HG03439 (cell line): Measurements from ENCODE around the gene OOSP3.

ENCODE experiments used
- ATAC-seq: cut with Tn5 transposase; IDR thresholded peaks from one replicate; pipeline ENCODE4 v1.9.1; 2021; ENCODE audit warnings: mild to moderate bottlenecking, moderate library complexity; ENCODE audit not compliant: unreplicated experiment

The OOSP3 gene

DNA sequence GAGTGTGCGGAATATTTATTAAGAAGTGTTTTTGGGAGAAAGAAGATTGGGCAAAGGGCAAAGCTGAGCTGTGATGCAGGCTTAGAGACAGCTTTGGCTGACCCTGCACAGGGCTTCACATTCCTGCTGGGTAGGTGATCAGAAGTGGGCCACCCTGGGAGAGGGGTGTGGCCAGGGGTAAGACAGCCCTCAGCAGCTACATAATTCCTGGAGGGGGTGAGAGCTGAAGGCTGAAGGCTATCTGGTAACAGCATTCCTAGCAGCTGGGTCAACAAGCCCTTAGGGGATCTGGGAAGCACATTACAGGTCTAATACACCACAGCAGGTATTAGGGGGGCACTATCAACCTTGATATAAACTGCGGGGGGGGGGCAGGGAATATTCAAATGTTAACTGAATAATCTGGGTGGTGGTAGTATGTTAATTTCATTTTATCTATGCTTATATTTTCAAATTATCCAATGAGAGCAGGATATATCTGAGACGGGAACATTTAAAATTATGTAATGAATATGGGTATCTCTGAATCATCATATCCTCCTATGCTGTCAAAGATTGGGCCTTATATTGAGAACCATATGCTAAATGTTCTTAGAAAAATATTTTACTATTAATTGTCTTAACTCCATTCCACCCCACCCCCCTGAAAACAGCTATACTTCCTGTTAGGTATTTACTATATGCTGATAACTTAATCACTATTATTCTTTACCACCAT is 65.6 kb downstream of the OOSP3 start:
- ATAC-seq = no peak

DNA sequence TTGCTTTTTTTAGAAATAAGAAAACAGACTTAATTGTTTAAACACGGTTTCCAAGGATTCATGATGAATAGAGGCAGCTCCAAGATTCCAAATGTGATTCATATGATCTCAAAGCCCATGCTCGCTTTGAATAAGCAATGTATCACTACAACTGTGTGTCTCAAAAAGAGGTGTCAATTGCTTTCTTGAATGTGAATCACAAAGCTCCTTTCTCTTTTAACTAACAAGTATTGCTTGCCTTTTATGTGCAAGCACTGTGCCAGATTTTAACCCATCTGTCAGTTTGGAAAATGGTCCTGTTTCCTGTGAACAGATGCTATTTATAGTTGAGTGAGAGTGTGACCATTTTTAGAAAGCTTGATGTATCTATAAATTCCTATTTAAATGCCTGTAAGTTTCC is 66.1 kb downstream of the OOSP3 start:
- no peak for ATAC-seq
